OCI-LY1 (cell line): Measurements from ENCODE around the gene ICE1.

Source experiments
- EZH2 ChIP-seq: fragments of 200-600 bp; sonication (generic), shearing (Covaris generic); IDR thresholded peaks from 2 replicates; pipeline ENCODE4 v1.8.0; 2017; ENCODE audit warnings: borderline replicate concordance, mixed run types, mild to moderate bottlenecking, antibody characterized with exemption, low read length, moderate library complexity, mixed read lengths
- TF ChIP-seq, protein P1 (sequence below): fragments of 200-600 bp; sonication (generic), shearing (Covaris generic); IDR thresholded peaks from 2 replicates; pipeline ENCODE4 v1.5.1; 2017; ENCODE audit warnings: mild to moderate bottlenecking, antibody characterized with exemption, low read length, moderate library complexity, mixed read lengths

DNA sequence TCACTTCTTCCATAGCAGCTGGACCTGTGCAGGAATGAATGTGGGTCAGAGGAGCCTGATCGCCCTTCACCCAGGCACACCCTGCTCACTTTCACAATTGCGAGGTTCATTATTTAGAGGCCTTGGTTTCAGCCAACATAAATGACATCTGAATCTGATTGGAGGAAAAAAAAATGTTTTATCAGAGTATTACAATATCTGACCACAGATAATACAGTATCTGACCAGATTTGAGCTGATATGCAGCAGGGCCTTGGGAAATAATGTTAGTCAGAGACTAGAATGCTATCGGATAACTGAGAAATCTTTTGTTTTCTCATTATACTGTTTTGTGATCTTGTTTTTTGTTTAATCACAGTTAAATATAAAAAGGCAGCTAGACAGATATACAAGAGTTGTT, 7.7 kb downstream of the ICE1 start:
- TF ChIP-seq, protein P1, sequence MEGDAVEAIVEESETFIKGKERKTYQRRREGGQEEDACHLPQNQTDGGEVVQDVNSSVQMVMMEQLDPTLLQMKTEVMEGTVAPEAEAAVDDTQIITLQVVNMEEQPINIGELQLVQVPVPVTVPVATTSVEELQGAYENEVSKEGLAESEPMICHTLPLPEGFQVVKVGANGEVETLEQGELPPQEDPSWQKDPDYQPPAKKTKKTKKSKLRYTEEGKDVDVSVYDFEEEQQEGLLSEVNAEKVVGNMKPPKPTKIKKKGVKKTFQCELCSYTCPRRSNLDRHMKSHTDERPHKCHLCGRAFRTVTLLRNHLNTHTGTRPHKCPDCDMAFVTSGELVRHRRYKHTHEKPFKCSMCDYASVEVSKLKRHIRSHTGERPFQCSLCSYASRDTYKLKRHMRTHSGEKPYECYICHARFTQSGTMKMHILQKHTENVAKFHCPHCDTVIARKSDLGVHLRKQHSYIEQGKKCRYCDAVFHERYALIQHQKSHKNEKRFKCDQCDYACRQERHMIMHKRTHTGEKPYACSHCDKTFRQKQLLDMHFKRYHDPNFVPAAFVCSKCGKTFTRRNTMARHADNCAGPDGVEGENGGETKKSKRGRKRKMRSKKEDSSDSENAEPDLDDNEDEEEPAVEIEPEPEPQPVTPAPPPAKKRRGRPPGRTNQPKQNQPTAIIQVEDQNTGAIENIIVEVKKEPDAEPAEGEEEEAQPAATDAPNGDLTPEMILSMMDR = no peak
- no peak for TF ChIP-seq EZH2
